A673 (cell line): ENCODE measurements around the gene STOX2. TPM values are rescaled to one million over a fixed set of nuclear protein-coding genes. Genes with fewer than 3 reads are reported as not detected.

Experiments
- Bru-seq: library from RNA; stranded (reverse); fragments of 400-500 nt; gene quantifications from one replicate; lab custom pipeline; 2021; lab: Mats Ljungman, UMichigan
- BruChase-seq, 2 experiments: library from RNA; stranded (reverse); fragments of 400-500 nt; gene quantifications; one replicate each; lab custom pipeline; 2021; lab: Mats Ljungman, UMichigan
- BruUV-seq: library from RNA; stranded (reverse); fragments of 400-500 nt; replicated peaks from 2 replicates; lab custom pipeline; 2021; lab: Mats Ljungman, UMichigan
- CTCF ChIA-PET: fragments of 300-600 bp; sonication (Branson Sonifier 250); formaldehyde crosslinking; loops from one replicate; lab custom pipeline; 2022; ENCODE audit warnings: antibody characterized with exemption; lab: Charles Lee
- POLR2A ChIA-PET: fragments of 300-600 bp; sonication (Branson Sonifier 250); formaldehyde crosslinking; loops from one replicate; lab custom pipeline; 2022; ENCODE audit warnings: antibody characterized with exemption; ENCODE audit not compliant: low non-redundant PET; lab: Charles Lee
- DNase-seq: peaks from one replicate; pipeline ENCODE4 v3.0.0-alpha.2; 2015; ENCODE audit warnings: low spot score
- H3K27ac ChIP-seq: fragments of 200-600 bp; sonication (generic); 2 replicates; pipeline ENCODE4 v1.5.1; 2016; ENCODE audit warnings: mixed run types, low read depth, mild to moderate bottlenecking, mixed read lengths, antibody characterized with exemption, low read length; ENCODE audit not compliant: poor library complexity, severe bottlenecking
- H3K27me3 ChIP-seq: fragments of 200-600 bp; sonication (generic); replicated peaks from 2 replicates; pipeline ENCODE4 v1.6.1; 2017; ENCODE audit warnings: mixed run types, low read depth, mild to moderate bottlenecking, mixed read lengths, antibody characterized with exemption, low read length; ENCODE audit not compliant: insufficient read depth, poor library complexity
- H3K36me3 ChIP-seq: fragments of 200-600 bp; sonication (generic); 2 replicates; pipeline ENCODE4 v1.6.1; 2016; ENCODE audit warnings: mixed run types, mild to moderate bottlenecking, mixed read lengths, antibody characterized with exemption, low read length; ENCODE audit not compliant: insufficient read depth, poor library complexity, severe bottlenecking
- H3K4me1 ChIP-seq: fragments of 200-600 bp; sonication (generic); 2 replicates; pipeline ENCODE4 v1.6.1; 2017; ENCODE audit warnings: mixed run types, mild to moderate bottlenecking, mixed read lengths, antibody characterized with exemption, low read length; ENCODE audit not compliant: insufficient read depth, poor library complexity, severe bottlenecking
- H3K4me3 ChIP-seq: fragments of 200-600 bp; sonication (generic); 2 replicates; pipeline ENCODE4 v1.5.1; 2016; ENCODE audit warnings: low read depth, mixed run types, mild to moderate bottlenecking, mixed read lengths, low read length; ENCODE audit not compliant: poor library complexity, severe bottlenecking
- H3K9me3 ChIP-seq: fragments of 200-600 bp; sonication (generic); 2 replicates; pipeline ENCODE4 v1.6.1; 2016; ENCODE audit warnings: mixed run types, low read depth, mild to moderate bottlenecking, mixed read lengths, antibody characterized with exemption, low read length; ENCODE audit not compliant: poor library complexity, severe bottlenecking
- EZH2 ChIP-seq: fragments of 200-600 bp; sonication (generic); IDR thresholded peaks from 2 replicates; pipeline ENCODE4 v1.6.1; 2017; ENCODE audit warnings: borderline replicate concordance, low read depth, mild to moderate bottlenecking, mixed read lengths, antibody characterized with exemption, low read length; ENCODE audit not compliant: poor library complexity, severe bottlenecking
- intact Hi-C: fragments of 100-400 bp; cut with micrococcal nuclease; formaldehyde crosslinking; loops from one replicate; pipeline ENCODE4 v1.10.0; 2022; ENCODE audit not compliant: unreplicated experiment
- long read RNA-seq: library from polyadenylated mRNA; stranded (forward); transcript quantifications from one replicate; pipeline ENCODE4 v2.0.0, GENCODE V29; 2022
- total RNA-seq: library from RNA; stranded (reverse); gene quantifications from 2 replicates; pipeline ENCODE4 v1.2.3, GENCODE V29; 2021
- TF ChIP-seq, protein P1 (sequence below): fragments of 300-800, 200-600 bp; sonication (generic); conservative IDR thresholded peaks from 2 replicates; pipeline ENCODE4 v1.5.1; 2017; ENCODE audit warnings: low read depth, mild to moderate bottlenecking, antibody characterized with exemption, low read length, moderate library complexity, mixed read lengths

Gene STOX2, protein sequence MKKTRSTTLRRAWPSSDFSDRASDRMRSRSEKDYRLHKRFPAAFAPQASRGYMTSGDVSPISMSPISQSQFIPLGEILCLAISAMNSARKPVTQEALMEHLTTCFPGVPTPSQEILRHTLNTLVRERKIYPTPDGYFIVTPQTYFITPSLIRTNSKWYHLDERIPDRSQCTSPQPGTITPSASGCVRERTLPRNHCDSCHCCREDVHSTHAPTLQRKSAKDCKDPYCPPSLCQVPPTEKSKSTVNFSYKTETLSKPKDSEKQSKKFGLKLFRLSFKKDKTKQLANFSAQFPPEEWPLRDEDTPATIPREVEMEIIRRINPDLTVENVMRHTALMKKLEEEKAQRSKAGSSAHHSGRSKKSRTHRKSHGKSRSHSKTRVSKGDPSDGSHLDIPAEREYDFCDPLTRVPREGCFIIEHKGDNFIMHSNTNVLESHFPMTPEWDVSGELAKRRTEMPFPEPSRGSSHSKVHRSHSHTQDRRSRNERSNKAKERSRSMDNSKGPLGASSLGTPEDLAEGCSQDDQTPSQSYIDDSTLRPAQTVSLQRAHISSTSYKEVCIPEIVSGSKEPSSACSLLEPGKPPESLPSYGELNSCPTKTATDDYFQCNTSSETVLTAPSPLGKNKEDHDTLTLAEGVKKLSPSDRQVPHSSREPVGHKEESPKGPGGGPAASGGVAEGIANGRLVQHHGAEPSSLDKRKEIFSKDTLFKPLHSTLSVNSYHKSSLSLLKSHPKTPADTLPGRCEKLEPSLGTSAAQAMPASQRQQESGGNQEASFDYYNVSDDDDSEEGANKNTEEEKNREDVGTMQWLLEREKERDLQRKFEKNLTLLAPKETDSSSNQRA (N-terminal part only)
- total RNA-seq (2.5 and 2.9 TPM in 2 replicates), Bru-seq, nascent RNA (percentile 41 among the genes with signal in this experiment), BruChase-seq, experiment 1, labeled RNA remaining after a 2-hour chase (percentile 42 among the genes with signal in this experiment), BruChase-seq, experiment 2, labeled RNA remaining after a 6-hour chase (percentile 40 among the genes with signal in this experiment)
- long read RNA-seq, partial matches to known transcripts = 1 of 1 reads
- long read RNA-seq, other reads (novel, unspliced or antisense) = 0 of 1 reads

DNA sequence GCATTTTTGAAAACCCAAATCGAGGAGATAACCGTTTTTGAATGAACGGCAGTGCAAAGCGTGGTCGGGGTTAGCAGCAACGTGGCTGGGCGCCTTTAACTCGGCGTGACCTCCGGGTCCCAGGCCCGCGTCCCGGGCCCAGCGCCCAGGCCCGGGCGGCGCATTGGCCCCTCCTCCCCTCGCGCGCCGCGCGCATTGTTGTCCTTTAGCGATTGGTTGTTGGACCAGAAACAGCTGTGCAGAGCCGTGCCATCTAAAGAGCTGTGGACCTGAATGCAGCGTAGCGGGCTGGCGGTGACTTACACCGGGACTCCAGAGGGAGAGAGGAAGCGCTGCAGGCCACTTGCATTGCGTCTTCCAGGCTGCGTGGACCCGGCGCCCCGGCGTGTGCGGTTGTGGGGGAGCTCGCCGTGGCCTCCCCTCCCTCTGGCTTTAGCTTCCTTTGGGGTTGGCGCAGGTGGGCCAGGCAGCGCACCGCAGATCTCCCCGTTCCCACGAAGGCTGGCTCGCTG lies at the start of gene STOX2:
Gene STOX2, plus strand, starts transcription at position 227 of the 512 bp plus-strand sequence. CDS start 1,484 bp downstream, outside the sequence.
- Histone ChIP-seq H3K9me3 (no peaks in the 10 kb centered on the region), H3K4me1 (peaks cover 5% of the 10 kb centered on the region), H3K27ac (no peak within 1 kb of the TSS), H3K4me3 (peak within 1 kb of the TSS; percentile 52), H3K36me3 (no peaks in the 10 kb centered on the region), H3K27me3 (peaks cover 42% of the 10 kb centered on the region)
- POLR2A ChIA-PET = interaction anchor here (0.6 kb wide), 2 partner anchors 21 to 1007 kb away, joined by 4 to 7 read pairs; no protein-coding TSS in a partner anchor
- intact Hi-C loops = no loop called here
- peak; percentile 68 for DNase-seq
- peak; percentile 48 for TF ChIP-seq EZH2
- TF ChIP-seq, protein P1, sequence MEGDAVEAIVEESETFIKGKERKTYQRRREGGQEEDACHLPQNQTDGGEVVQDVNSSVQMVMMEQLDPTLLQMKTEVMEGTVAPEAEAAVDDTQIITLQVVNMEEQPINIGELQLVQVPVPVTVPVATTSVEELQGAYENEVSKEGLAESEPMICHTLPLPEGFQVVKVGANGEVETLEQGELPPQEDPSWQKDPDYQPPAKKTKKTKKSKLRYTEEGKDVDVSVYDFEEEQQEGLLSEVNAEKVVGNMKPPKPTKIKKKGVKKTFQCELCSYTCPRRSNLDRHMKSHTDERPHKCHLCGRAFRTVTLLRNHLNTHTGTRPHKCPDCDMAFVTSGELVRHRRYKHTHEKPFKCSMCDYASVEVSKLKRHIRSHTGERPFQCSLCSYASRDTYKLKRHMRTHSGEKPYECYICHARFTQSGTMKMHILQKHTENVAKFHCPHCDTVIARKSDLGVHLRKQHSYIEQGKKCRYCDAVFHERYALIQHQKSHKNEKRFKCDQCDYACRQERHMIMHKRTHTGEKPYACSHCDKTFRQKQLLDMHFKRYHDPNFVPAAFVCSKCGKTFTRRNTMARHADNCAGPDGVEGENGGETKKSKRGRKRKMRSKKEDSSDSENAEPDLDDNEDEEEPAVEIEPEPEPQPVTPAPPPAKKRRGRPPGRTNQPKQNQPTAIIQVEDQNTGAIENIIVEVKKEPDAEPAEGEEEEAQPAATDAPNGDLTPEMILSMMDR = no peak
- BruUV-seq = no TSS peak
- CTCF ChIA-PET = interaction anchor here (1.0 kb wide), 1 partner anchor 21 kb away, joined by 3 read pairs; no protein-coding TSS in a partner anchor

DNA sequence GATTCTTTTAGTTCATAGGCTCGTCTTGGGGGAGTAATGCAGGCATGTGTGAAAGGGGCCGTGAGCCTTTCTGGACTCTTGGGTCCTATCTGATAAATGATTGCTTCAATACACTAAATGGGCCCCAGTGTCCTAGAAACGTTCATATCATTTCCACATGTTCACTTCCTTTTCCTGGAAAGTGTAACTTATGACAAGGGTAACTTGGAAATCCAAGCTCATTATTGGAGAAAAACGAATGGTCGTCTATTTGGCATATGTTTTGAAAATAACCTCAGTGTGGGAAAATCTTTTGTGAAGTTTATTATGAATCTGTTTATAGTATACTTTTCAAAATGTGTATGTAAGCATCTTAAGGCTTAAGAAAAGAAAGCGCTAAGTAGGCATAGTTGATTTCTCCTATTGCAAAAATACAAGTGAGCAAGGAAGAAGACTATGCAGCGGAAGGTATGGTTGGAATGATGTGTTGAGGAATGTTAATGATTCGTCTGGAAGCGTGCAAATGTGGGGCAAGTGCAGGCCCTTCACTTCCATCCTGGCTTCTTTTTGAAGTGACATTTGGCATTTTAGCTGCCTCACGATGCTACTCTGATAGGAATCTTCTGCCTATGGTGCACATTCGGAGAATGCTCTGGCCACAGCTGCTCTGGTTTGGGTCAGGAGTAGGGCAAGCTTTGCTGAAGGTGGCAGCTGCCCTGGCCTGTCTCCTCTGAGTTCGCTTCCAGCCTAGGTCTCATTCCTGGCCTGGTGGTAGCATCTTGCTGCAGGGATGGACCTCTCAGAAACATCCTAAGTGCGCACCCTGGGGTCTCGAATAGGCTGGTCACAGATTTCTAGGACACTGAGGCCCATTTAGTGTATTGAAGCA lies 49.5 kb upstream of the STOX2 start:
- H3K36me3 ChIP-seq = no peaks in the 10 kb centered on the region
- POLR2A ChIA-PET = interaction anchor here (0.6 kb wide), 1 partner anchor 113 kb away, joined by 3 read pairs; no protein-coding TSS in a partner anchor
- BruUV-seq = no TSS peak

More for the DNA sequence above, 49.5 kb upstream of the STOX2 start:
- no peak overlapping the region for H3K4me3 ChIP-seq
- no peak for DNase-seq
- CTCF ChIA-PET = no interaction called here
- no peaks in the 10 kb centered on the region for H3K9me3 ChIP-seq
- no peaks in the 10 kb centered on the region for H3K4me1 ChIP-seq
- intact Hi-C loops = no loop called here
- H3K27me3 ChIP-seq = no peaks in the 10 kb centered on the region
- H3K27ac ChIP-seq = no peak overlapping the region
- TF ChIP-seq EZH2 = no peak
- TF ChIP-seq, protein P1 = no peak
